Stimulated activated CD4-positive, alpha-beta T cell treated with anti-CD3 and anti-CD28 coated beads, Interleukin-2, amount 100 ng/mL, for 24 hours (primary cell): ENCODE measurements around the gene NBEA.
"Not testable (repeated sequence)": the region's sequence is repeated elsewhere in the genome, so short reads cannot be mapped to it uniquely, and the experiment has no call there.

Source experiments
- DNase-seq, 2 donors: peaks; one replicate each; pipeline ENCODE4 v3.0.0-alpha.2; 2020

Gene NBEA

GRCh38 chr13:34951528-34951927 lies 9.5 kb downstream of the NBEA start:
- no peak for DNase-seq

- no peak for DNase-seq
These were observed 17.4 kb downstream of the NBEA start for GRCh38 chr13:34959489-34959888.

- DNase-seq = no peak
These were observed 22.5 kb downstream of the NBEA start for GRCh38 chr13:34964558-34964957.

DNA sequence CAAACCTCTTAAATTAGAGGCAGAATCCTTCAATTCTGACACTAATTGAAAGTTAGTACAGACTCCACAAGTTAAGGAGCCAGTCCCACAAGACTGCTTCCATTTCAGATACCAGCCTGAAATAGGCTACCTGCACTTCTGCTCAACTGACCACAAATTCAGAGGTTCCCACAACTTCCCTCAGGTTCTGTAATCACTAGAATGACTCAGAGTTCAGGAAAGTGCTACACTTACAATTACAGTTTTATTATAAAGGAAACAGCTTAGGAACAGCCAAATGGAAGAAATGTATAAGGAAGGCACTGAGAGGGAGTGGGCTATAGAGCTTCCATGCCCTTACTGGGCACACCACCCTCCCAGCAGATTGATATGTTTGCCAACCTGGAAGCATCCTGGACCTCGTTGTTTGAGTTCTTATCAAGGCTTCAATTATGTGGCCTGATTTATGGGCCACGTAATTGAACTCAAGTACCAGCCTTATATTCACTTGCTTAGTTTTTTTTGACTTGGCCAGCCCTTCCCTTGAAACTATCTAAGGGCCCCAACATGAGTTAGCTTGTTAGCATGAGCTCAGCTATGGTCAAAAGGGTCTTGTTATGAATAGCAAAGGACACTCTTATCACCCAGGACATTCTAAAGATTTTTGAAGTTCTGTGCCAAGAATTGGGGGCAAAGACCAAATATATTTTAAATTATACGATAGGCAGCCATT lies 25.9 kb downstream of the NBEA start:
- no peak for DNase-seq

- not testable (repeated sequence) for DNase-seq
These were observed 27.5 kb downstream of the NBEA start for GRCh38 chr13:34969539-34969938.

DNA sequence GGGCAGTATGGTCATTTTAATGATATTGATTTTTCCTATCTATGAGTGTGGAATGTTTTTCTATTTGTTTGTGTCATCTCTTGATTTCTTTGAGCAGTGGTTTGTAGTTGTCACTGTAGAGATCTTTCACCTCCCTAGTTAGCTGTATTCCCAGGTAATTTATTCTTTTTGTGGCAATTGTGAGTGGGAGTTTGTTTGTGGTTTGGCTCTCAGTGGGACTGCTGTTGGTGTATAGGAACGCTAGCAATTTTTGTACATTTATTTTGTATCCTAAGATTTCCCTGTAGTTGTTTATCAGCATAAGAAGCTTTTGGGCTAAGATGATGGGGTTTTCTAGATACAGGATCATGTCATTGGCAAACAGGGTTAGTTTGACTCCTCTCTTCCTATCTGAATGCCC lies 28.9 kb downstream of the NBEA start:
- DNase-seq = no peak

DNA sequence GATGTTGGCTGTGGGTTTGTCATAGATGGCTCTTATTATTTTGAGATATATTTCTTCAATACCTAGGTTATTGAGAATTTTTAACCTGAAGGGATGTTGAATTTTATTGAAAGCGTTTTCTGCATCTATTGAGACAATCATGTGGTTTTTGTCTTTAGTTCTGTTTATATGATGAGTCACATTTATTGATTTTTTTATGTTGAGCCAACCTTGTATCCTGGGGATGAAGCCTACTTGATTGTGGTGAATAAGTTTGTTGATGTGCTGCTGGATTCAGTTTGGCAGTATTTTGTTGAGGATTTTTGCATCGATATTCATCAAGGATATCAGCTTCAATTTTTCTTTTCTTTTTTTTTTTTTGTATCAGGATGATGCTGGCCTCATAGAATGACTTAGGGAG lies 29.4 kb downstream of the NBEA start:
- no peak for DNase-seq

- not testable (repeated sequence) for DNase-seq
These were observed 43.1 kb downstream of the NBEA start for GRCh38 chr13:34985199-34985598.

DNA sequence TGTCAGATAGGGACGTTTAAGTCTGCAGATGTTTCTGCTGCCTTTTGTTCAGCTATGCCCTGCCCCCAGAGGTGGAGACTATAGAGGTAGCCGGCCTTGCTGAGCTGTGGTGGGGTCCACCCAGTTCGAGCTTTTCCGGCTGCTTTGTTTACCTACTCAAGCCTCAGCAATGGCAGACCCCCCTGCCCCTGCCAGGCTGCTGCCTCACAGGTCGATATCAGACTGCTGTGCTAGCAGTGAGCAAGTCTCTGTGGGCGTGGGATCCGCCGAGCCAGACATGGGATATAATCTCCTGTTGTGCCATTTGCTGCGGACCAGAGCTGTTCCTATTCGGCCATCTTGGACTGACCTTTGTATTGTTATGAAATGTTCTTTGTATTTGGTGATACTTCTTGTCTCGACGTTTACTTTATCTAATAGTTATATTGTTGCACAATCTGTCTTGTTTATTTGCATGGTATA lies 46.3 kb downstream of the NBEA start:
- DNase-seq = no peak

GRCh38 chr13:34990399-34991214 lies 48.5 kb downstream of the NBEA start:
- DNase-seq = no peak

GRCh38 chr13:34993470-34993869 lies 51.4 kb downstream of the NBEA start:
- no peak for DNase-seq

DNA sequence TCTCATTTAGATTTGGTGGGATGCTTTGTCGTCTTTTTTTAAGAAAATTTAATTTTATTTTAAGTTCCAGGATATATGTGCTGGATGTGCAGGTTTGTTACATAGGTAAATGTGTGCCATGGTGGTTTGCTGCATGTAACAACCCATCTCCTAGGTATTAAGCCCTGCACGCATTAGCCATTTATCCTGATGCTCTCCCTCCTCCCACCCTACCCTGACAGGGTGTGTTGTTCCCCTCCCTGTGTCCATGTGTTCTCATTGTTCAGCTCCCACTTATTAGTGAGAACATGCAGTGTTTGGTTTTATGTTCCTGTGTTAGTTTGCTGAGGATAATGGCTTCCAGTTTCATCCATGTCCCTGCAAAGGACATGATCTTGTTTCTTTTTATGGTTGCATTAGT lies 61.7 kb downstream of the NBEA start:
- not testable (repeated sequence) for DNase-seq

GRCh38 chr13:35005051-35005450 lies 63.0 kb downstream of the NBEA start:
- no peak for DNase-seq

- DNase-seq = no peak
These were observed 72.6 kb downstream of the NBEA start for GRCh38 chr13:35014606-35015213.

DNA sequence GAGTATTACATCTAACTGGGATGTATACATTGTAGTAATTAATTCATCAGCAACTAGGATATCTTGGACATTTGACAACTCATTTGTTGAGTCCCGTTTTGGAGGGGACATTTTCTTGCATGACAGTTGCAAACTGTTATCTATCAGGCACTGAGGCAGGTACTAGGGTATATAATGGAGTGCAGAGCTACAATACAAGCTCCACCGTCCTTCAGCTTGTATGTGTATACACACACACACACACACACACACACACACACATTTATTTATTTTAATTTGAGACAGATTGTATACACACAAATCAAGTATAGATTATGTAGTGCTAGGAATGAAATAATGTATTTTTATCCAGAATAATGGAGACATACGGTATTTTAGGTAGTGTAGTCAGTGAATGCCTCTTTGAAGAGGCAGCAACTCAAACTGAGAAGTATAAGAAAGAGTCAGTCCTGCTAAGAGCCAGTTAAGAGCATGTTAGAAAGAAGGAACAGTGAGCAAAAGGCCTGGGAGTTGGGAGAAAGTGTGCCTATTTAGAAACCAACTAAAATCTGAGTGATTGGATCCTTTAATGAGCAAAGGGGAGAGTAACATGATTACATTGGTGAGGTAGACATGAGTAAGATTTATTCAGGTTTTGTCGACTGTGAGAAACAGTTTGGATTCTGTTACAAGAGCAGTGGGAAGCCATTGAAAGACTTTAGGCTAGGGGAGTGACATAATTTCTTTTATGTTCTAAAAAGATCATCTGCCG lies 74.5 kb downstream of the NBEA start:
- no peak for DNase-seq

- no peak for DNase-seq
These were observed 83.2 kb downstream of the NBEA start for GRCh38 chr13:35025314-35025713.

DNA sequence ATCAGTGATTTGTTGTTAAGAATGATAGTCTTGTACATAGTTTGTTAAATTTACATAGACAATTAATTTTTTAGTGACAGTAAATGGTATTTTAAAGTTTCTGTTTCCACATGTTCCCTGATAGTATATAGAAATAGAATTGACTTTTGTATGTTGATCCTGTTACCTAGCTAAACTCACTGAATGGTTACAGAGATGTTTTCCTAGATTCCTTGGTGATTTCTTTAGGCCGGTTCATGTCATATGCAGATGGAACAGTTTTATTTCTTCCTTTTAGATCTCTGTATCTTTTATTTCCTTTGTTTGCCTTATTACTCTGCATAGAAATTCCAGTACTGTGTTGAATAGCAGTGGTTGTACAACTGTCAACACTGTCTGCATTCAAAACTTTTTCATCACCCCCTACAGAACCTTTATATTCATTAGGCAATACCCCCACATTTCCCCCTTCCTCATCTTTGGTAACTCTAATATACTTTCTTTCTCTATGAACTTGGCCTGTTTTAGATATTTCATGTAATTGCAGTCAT lies 86.3 kb downstream of the NBEA start:
- DNase-seq = no peak

- no peak for DNase-seq
These were observed 96.9 kb downstream of the NBEA start for GRCh38 chr13:35039012-35039411.

GRCh38 chr13:35046587-35046986 lies 104.5 kb downstream of the NBEA start:
- no peak for DNase-seq

GRCh38 chr13:35055705-35056104 lies 113.6 kb downstream of the NBEA start:
- DNase-seq = no peak

DNA sequence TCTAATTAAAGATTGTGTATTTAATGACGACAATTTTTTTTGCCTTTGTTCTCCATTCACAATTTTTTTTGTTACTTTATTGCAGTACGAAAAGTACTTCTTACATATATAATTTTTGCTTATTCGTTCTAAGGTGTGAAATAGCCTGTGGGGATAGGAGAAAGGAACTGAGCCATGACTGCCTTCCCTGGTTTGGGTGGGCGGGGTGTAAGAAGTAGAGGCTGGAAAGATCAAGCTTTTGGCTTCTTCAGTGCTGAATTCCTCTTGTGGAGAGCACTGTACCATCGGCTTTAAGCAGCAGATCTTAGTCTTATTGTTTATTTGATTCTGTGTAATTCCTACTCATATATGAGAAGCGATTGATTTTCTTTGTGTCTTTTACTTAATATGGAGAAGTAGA lies 115.8 kb downstream of the NBEA start:
- no peak for DNase-seq

- not testable (repeated sequence) for DNase-seq
These were observed 116.5 kb downstream of the NBEA start for GRCh38 chr13:35058585-35058984.

- no peak for DNase-seq
These were observed 144.6 kb downstream of the NBEA start for GRCh38 chr13:35086667-35087066.
